ENCODE data around the gene TMEM9B.

Gene TMEM9B

DNA sequence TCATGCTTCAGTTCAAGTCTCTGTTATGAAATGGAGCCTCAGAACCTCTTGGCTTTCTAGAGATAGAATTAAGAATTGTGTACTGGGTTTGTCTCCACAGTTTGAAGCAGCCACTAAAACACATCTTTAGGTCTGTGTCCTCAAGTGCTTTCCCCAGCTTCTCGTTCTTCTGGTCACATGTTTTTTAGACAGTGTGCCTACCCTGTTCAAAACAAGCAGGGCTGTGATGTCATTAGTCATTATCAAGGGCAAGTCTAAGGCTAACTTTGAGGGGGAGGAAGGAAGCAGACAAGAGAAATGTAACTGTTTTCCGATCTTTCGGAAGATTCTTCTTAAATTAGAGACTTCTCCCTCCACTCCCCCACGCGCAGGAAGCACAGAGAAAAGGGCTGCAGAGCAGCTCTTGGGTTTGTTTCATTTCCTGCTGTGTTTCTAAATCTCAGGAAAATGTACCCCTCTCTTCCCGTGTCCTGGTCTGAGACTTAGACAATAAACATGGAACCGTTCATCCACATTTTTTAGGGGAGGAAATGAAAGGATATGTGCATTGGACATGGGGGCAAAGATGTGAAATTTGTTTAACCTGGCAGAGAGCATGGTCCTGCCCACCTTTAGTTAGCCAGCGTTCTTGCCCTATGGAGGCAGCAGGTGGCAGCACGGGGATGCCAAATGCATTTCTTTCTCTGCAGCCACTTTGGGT, 50.1 kb downstream of the TMEM9B start:
- Histone ChIP-seq H3K4me1 (ENCODE audit: control insufficient read depth, insufficient read depth, low read length, poor library complexity, severe bottlenecking) (peaks cover 9% of the 10 kb centered on the region), H3K27ac (ENCODE audit: insufficient read depth, low read length, poor library complexity, severe bottlenecking) (peak overlapping the region; percentile 35), H3K27me3 (replicated peaks; ENCODE audit: control insufficient read depth, insufficient read depth, low read length, poor library complexity, severe bottlenecking) (no peaks in the 10 kb centered on the region), H3K36me3 (ENCODE audit: control insufficient read depth, insufficient read depth, low read length) (peaks cover 4% of the 10 kb centered on the region), H3K9me3 (ENCODE audit: control insufficient read depth, low read length) (no peaks in the 10 kb centered on the region), H3K4me3 (ENCODE audit: insufficient read depth, low read depth, low read length, poor library complexity, severe bottlenecking) (peak overlapping the region; percentile 35)
- no peak for DNase-seq

DNA sequence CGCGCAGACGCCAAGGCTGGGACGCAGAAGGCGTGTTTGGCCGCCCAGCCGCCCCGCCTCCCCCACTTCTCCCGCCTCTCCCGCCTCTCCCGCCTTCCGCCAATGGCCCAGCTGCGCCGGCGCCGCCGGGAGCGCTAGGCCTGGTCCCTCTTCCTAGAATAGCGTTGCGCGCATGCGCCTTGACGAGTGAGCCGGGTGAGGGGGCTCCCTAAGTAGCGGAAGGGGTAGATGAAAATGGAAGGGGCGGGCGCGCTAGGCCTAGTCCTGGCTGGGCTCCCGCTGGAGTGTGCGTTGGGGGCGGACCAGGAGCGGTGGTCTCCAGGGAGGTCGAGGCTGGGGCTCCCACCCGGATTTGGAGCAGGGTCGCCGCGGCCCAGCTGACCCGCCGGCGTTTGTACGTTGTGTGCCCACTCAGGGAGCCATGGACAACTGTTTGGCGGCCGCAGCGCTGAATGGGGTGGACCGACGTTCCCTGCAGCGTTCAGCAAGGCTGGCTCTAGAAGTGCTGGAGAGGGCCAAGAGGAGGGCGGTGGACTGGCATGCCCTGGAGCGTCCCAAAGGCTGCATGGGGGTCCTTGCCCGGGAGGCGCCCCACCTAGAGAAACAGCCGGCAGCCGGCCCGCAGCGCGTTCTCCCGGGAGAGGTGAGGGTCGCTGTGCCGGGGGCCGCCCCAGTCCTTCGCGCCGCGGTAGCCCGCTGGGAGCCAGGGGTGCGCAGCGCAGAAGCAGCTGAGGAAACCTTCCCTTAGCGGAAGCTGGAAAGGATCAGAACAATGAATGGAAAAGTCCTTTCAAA, 53.0 kb downstream of the TMEM9B start, which contains the start of gene AKIP1:
TSS of gene AKIP1 (plus strand) at position 161 of the 795 bp plus-strand sequence. CDS start at position 422, 261 bp downstream.
- Histone ChIP-seq H3K9me3 (ENCODE audit: control insufficient read depth, low read length) (no peaks in the 10 kb centered on the region), H3K36me3 (ENCODE audit: control insufficient read depth, insufficient read depth, low read length) (no peaks in the 10 kb centered on the region), H3K4me3 (ENCODE audit: insufficient read depth, low read depth, low read length, poor library complexity, severe bottlenecking) (peak within 1 kb of the TSS; percentile 86), H3K4me1 (ENCODE audit: control insufficient read depth, insufficient read depth, low read length, poor library complexity, severe bottlenecking) (peaks cover 9% of the 10 kb centered on the region), H3K27me3 (replicated peaks; ENCODE audit: control insufficient read depth, insufficient read depth, low read length, poor library complexity, severe bottlenecking) (no peaks in the 10 kb centered on the region), H3K27ac (ENCODE audit: insufficient read depth, low read length, poor library complexity, severe bottlenecking) (peak within 1 kb of the TSS; percentile 37)
- peak; percentile 74 to 78 (median 75) for DNase-seq

GRCh38 chr11:8910649-8911026, 53.6 kb downstream of the TMEM9B start:
- no peaks in the 10 kb centered on the region for H3K36me3 ChIP-seq (ENCODE audit: control insufficient read depth, insufficient read depth, low read length)
- H3K4me1 ChIP-seq (ENCODE audit: control insufficient read depth, insufficient read depth, low read length, poor library complexity, severe bottlenecking), result peaks cover 9% of the 10 kb centered on the region
- H3K9me3 ChIP-seq (ENCODE audit: control insufficient read depth, low read length), result no peaks in the 10 kb centered on the region
- H3K27ac ChIP-seq (ENCODE audit: insufficient read depth, low read length, poor library complexity, severe bottlenecking), result no peak overlapping the region
- DNase-seq, result no peak
- H3K4me3 ChIP-seq (ENCODE audit: insufficient read depth, low read depth, low read length, poor library complexity, severe bottlenecking), result peak overlapping the region; percentile 86
- no peaks in the 10 kb centered on the region for H3K27me3 ChIP-seq (replicated peaks; ENCODE audit: control insufficient read depth, insufficient read depth, low read length, poor library complexity, severe bottlenecking)

GRCh38 chr11:8908099-8908498, 56.1 kb downstream of the TMEM9B start:
- Histone ChIP-seq H3K4me3 (ENCODE audit: insufficient read depth, low read depth, low read length, poor library complexity, severe bottlenecking) (no peak overlapping the region), H3K4me1 (ENCODE audit: control insufficient read depth, insufficient read depth, low read length, poor library complexity, severe bottlenecking) (no peaks in the 10 kb centered on the region), H3K9me3 (ENCODE audit: control insufficient read depth, low read length) (no peaks in the 10 kb centered on the region), H3K27me3 (replicated peaks; ENCODE audit: control insufficient read depth, insufficient read depth, low read length, poor library complexity, severe bottlenecking) (no peaks in the 10 kb centered on the region), H3K27ac (ENCODE audit: insufficient read depth, low read length, poor library complexity, severe bottlenecking) (no peak overlapping the region), H3K36me3 (ENCODE audit: control insufficient read depth, insufficient read depth, low read length) (no peaks in the 10 kb centered on the region)
- DNase-seq, result no peak

GRCh38 chr11:8907116-8907515, 57.1 kb downstream of the TMEM9B start:
- Histone ChIP-seq H3K27ac (ENCODE audit: insufficient read depth, low read length, poor library complexity, severe bottlenecking) (no peak overlapping the region), H3K9me3 (ENCODE audit: control insufficient read depth, low read length) (no peaks in the 10 kb centered on the region), H3K4me3 (ENCODE audit: insufficient read depth, low read depth, low read length, poor library complexity, severe bottlenecking) (no peak overlapping the region), H3K4me1 (ENCODE audit: control insufficient read depth, insufficient read depth, low read length, poor library complexity, severe bottlenecking) (no peaks in the 10 kb centered on the region), H3K36me3 (ENCODE audit: control insufficient read depth, insufficient read depth, low read length) (no peaks in the 10 kb centered on the region), H3K27me3 (replicated peaks; ENCODE audit: control insufficient read depth, insufficient read depth, low read length, poor library complexity, severe bottlenecking) (no peaks in the 10 kb centered on the region)
- no peak for DNase-seq

- Histone ChIP-seq H3K9me3 (ENCODE audit: control insufficient read depth, low read length) (no peaks in the 10 kb centered on the region), H3K27ac (ENCODE audit: insufficient read depth, low read length, poor library complexity, severe bottlenecking) (no peak overlapping the region), H3K27me3 (replicated peaks; ENCODE audit: control insufficient read depth, insufficient read depth, low read length, poor library complexity, severe bottlenecking) (no peaks in the 10 kb centered on the region), H3K4me1 (ENCODE audit: control insufficient read depth, insufficient read depth, low read length, poor library complexity, severe bottlenecking) (no peaks in the 10 kb centered on the region), H3K4me3 (ENCODE audit: insufficient read depth, low read depth, low read length, poor library complexity, severe bottlenecking) (no peak overlapping the region), H3K36me3 (ENCODE audit: control insufficient read depth, insufficient read depth, low read length) (no peaks in the 10 kb centered on the region)
- no peak for DNase-seq
Observed at GRCh38 chr11:8905528-8906165, 58.6 kb downstream of the TMEM9B start.

GRCh38 chr11:8899119-8899753, 65.0 kb downstream of the TMEM9B start:
- DNase-seq, result no peak
- Histone ChIP-seq H3K27ac (ENCODE audit: insufficient read depth, low read length, poor library complexity, severe bottlenecking) (no peak overlapping the region), H3K27me3 (replicated peaks; ENCODE audit: control insufficient read depth, insufficient read depth, low read length, poor library complexity, severe bottlenecking) (no peaks in the 10 kb centered on the region)

More at GRCh38 chr11:8899119-8899753, 65.0 kb downstream of the TMEM9B start:
- Histone ChIP-seq H3K36me3 (ENCODE audit: control insufficient read depth, insufficient read depth, low read length) (no peaks in the 10 kb centered on the region), H3K4me1 (ENCODE audit: control insufficient read depth, insufficient read depth, low read length, poor library complexity, severe bottlenecking) (no peaks in the 10 kb centered on the region), H3K9me3 (ENCODE audit: control insufficient read depth, low read length) (no peaks in the 10 kb centered on the region), H3K4me3 (ENCODE audit: insufficient read depth, low read depth, low read length, poor library complexity, severe bottlenecking) (no peak overlapping the region)
